Smooth muscle cell (in vitro differentiated cells): ENCODE results near the gene TMC5. TPM values are rescaled to one million over a fixed set of nuclear protein-coding genes. Genes with fewer than 3 reads are reported as not detected.

Experiments
- DNase-seq: peaks from one replicate; lab custom pipeline; 2025; ENCODE audit not compliant: unreplicated experiment; lab: John Stamatoyannopoulos, UW
- H2AFZ ChIP-seq: fragments of 200-600 bp; sonication (generic); 2 replicates; pipeline ENCODE4 v1.6.0; 2016; ENCODE audit warnings: antibody characterized with exemption, low read depth, mild to moderate bottlenecking
- H3F3A ChIP-seq: fragments of 200-600 bp; sonication (generic); 2 replicates; pipeline ENCODE4 v1.6.0; 2017; ENCODE audit warnings: antibody characterized with exemption, low read depth
- H3K27ac ChIP-seq: fragments of 200-600 bp; sonication (generic); 2 replicates; pipeline ENCODE4 v1.5.1; 2016; ENCODE audit warnings: low read depth, mild to moderate bottlenecking
- H3K27me3 ChIP-seq: fragments of 200-600 bp; sonication (generic); 2 replicates; pipeline ENCODE4 v1.6.1; 2016; ENCODE audit warnings: low read depth, mild to moderate bottlenecking
- H3K36me3 ChIP-seq: fragments of 200-600 bp; sonication (generic); 2 replicates; pipeline ENCODE4 v1.5.1; 2016; ENCODE audit warnings: low read depth
- H3K4me1 ChIP-seq: fragments of 200-600 bp; sonication (generic); 2 replicates; pipeline ENCODE4 v1.5.1; 2016; ENCODE audit warnings: low read depth
- H3K4me2 ChIP-seq: fragments of 200-600 bp; sonication (generic); 2 replicates; pipeline ENCODE4 v1.6.0; 2016; ENCODE audit warnings: mild to moderate bottlenecking
- H3K4me3 ChIP-seq: fragments of 200-600 bp; sonication (generic); 2 replicates; pipeline ENCODE4 v1.5.1; 2016; ENCODE audit warnings: mild to moderate bottlenecking
- H3K79me2 ChIP-seq: fragments of 200-600 bp; sonication (generic); 2 replicates; pipeline ENCODE4 v1.6.0; 2016; ENCODE audit warnings: low read depth, mild to moderate bottlenecking
- H3K9ac ChIP-seq: fragments of 200-600 bp; sonication (generic); 2 replicates; pipeline ENCODE4 v1.6.0; 2016; ENCODE audit warnings: low read depth
- H3K9me3 ChIP-seq: fragments of 200-600 bp; sonication (generic); replicated peaks from 2 replicates; pipeline ENCODE4 v1.5.1; 2016; ENCODE audit warnings: low read depth
- H4K20me1 ChIP-seq: fragments of 200-600 bp; sonication (generic); 2 replicates; pipeline ENCODE4 v1.6.0; 2016; ENCODE audit warnings: low read depth
- CTCF ChIP-seq: fragments of 200-600 bp; sonication (generic); IDR thresholded peaks from 2 replicates; pipeline ENCODE4 v1.5.1; 2017; ENCODE audit warnings: borderline replicate concordance, mild to moderate bottlenecking, antibody characterized with exemption; ENCODE audit not compliant: insufficient read depth, poor library complexity, severe bottlenecking
- WGBS: methylation state at CpG from one replicate; pipeline ENCODE4 v1.1.7; 2016; ENCODE audit warnings: low lambda C conversion rate; 5-methylcytosine and 5-hydroxymethylcytosine counted together
- polyA plus RNA-seq: library from polyadenylated mRNA; unstranded; fragments of >200 nt; fragmentation: Nextera tagmentation; extraction: Ambion mirVana; gene quantifications from 2 replicates; pipeline ENCODE4 v1.2.1, GENCODE V29; 2016
- total RNA-seq: library from RNA; depleted of rRNA; stranded (reverse); fragments of >200 nt; gene quantifications from 2 replicates; pipeline ENCODE4 v1.2.3, GENCODE V29; 2014

TMC5 gene
- total and polyA plus RNA-seq, 2 experiments from 2014 or later = 0.18 TPM; not detected in 1

GRCh38 chr16:19474617-19475016, 56.9 kb downstream of the TMC5 start:
- no peaks in the 10 kb centered on the region for H3K79me2 ChIP-seq
- 81% methylated on average over 5 of the region's 5 CpGs for WGBS
- H3F3A ChIP-seq = no peaks in the 10 kb centered on the region
- no peak for TF ChIP-seq CTCF
- no peak overlapping the region for H3K27ac ChIP-seq
- no peaks in the 10 kb centered on the region for H3K4me1 ChIP-seq
- H3K36me3 ChIP-seq = no peaks in the 10 kb centered on the region
- no peaks in the 10 kb centered on the region for H4K20me1 ChIP-seq
- DNase-seq = no peak
- no peak overlapping the region for H3K4me3 ChIP-seq
- no peaks in the 10 kb centered on the region for H3K9me3 ChIP-seq
- no peaks in the 10 kb centered on the region for H3K27me3 ChIP-seq
- no peak overlapping the region for H3K4me2 ChIP-seq
- no peak overlapping the region for H3K9ac ChIP-seq
- no peak overlapping the region for H2AFZ ChIP-seq

GRCh38 chr16:19478505-19478904, 60.8 kb downstream of the TMC5 start:
- H3K4me3 ChIP-seq = no peak overlapping the region
- no peak overlapping the region for H3K4me2 ChIP-seq
- H3K9ac ChIP-seq = no peak overlapping the region
- H3K9me3 ChIP-seq = no peaks in the 10 kb centered on the region
- H4K20me1 ChIP-seq = no peaks in the 10 kb centered on the region
- no peak for DNase-seq
- H3K79me2 ChIP-seq = no peaks in the 10 kb centered on the region
- no peaks in the 10 kb centered on the region for H3F3A ChIP-seq
- H3K4me1 ChIP-seq = no peaks in the 10 kb centered on the region
- H3K36me3 ChIP-seq = no peaks in the 10 kb centered on the region
- no peak overlapping the region for H3K27ac ChIP-seq
- TF ChIP-seq CTCF = no peak
- H2AFZ ChIP-seq = no peak overlapping the region
- 97% methylated on average over 1 of the region's 1 CpG for WGBS
- H3K27me3 ChIP-seq = no peaks in the 10 kb centered on the region

GRCh38 chr16:19479302-19479721, 61.6 kb downstream of the TMC5 start:
- no peak overlapping the region for H3K27ac ChIP-seq

More at GRCh38 chr16:19479302-19479721, 61.6 kb downstream of the TMC5 start:
- no peaks in the 10 kb centered on the region for H3K4me1 ChIP-seq
- H3K79me2 ChIP-seq = no peaks in the 10 kb centered on the region
- 65% methylated on average over 3 of the region's 3 CpGs for WGBS
- H2AFZ ChIP-seq = no peak overlapping the region
- DNase-seq = no peak
- no peak overlapping the region for H3K4me2 ChIP-seq
- no peaks in the 10 kb centered on the region for H3K27me3 ChIP-seq
- no peaks in the 10 kb centered on the region for H3K9me3 ChIP-seq
- H3K9ac ChIP-seq = no peak overlapping the region
- no peak overlapping the region for H3K4me3 ChIP-seq
- no peaks in the 10 kb centered on the region for H3F3A ChIP-seq
- H4K20me1 ChIP-seq = no peaks in the 10 kb centered on the region
- no peak for TF ChIP-seq CTCF
- H3K36me3 ChIP-seq = no peaks in the 10 kb centered on the region
